ENCODE measurements around the gene MED7.
"Not testable (repeated sequence)": the region's sequence is repeated elsewhere in the genome, so short reads cannot be mapped to it uniquely, and the experiment has no call there.

Gene MED7

GRCh38 chr5:157142317-157143126 is at the start of gene MED7:
TSS of gene MED7 (minus strand) at chr5:157142865. CDS start at chr5:157139431, 3,434 bp downstream.
- Histone ChIP-seq H3K36me3 (peaks cover 27% of the 10 kb centered on the region), H3K9me3 (ENCODE audit: severe bottlenecking) (no peaks in the 10 kb centered on the region), H3K27me3 (ENCODE audit: insufficient read depth, low read depth, severe bottlenecking) (no peaks in the 10 kb centered on the region), H3K4me3 (ENCODE audit: low read depth, low read length) (peak within 1 kb of the TSS; percentile 72), H3K27ac (peak within 1 kb of the TSS; percentile 97)
- no peak for TF ChIP-seq CTCF (IDR thresholded peaks at IDR 0.05; ENCODE audit: low read depth, low read length)
- DNase-seq: peak; percentile 97

GRCh38 chr5:157189223-157189622 is 46.6 kb upstream of the MED7 start:
- Histone ChIP-seq H3K36me3 (no peaks in the 10 kb centered on the region), H3K27ac (no peak overlapping the region), H3K27me3 (ENCODE audit: insufficient read depth, low read depth, severe bottlenecking) (no peaks in the 10 kb centered on the region), H3K9me3 (ENCODE audit: severe bottlenecking) (no peaks in the 10 kb centered on the region), H3K4me3 (ENCODE audit: low read depth, low read length) (no peak overlapping the region)
- TF ChIP-seq CTCF (IDR thresholded peaks at IDR 0.05; ENCODE audit: low read depth, low read length): no peak
- DNase-seq: no peak

- no peak overlapping the region for H3K4me3 ChIP-seq (ENCODE audit: low read depth, low read length)
These were observed 45.6 kb upstream of the MED7 start for GRCh38 chr5:157188270-157188669.

GRCh38 chr5:157187046-157187754 is 44.5 kb upstream of the MED7 start:
- H3K27ac ChIP-seq: no peak overlapping the region
- no peaks in the 10 kb centered on the region for H3K9me3 ChIP-seq (ENCODE audit: severe bottlenecking)
- H3K36me3 ChIP-seq: no peaks in the 10 kb centered on the region
- TF ChIP-seq CTCF (IDR thresholded peaks at IDR 0.05; ENCODE audit: low read depth, low read length): no peak
- no peak overlapping the region for H3K4me3 ChIP-seq (ENCODE audit: low read depth, low read length)
- H3K27me3 ChIP-seq (ENCODE audit: insufficient read depth, low read depth, severe bottlenecking): no peaks in the 10 kb centered on the region
- DNase-seq: no peak

More at GRCh38 chr5:157188270-157188669, 45.6 kb upstream of the MED7 start:
- Histone ChIP-seq H3K9me3 (ENCODE audit: severe bottlenecking) (no peaks in the 10 kb centered on the region), H3K36me3 (no peaks in the 10 kb centered on the region), H3K27ac (no peak overlapping the region), H3K27me3 (ENCODE audit: insufficient read depth, low read depth, severe bottlenecking) (no peaks in the 10 kb centered on the region)
- TF ChIP-seq CTCF (IDR thresholded peaks at IDR 0.05; ENCODE audit: low read depth, low read length): no peak
- DNase-seq: no peak

GRCh38 chr5:157186309-157187045 is 43.8 kb upstream of the MED7 start:
- DNase-seq: no peak
- Histone ChIP-seq H3K9me3 (ENCODE audit: severe bottlenecking) (no peaks in the 10 kb centered on the region), H3K4me3 (ENCODE audit: low read depth, low read length) (no peak overlapping the region), H3K27ac (no peak overlapping the region), H3K36me3 (no peaks in the 10 kb centered on the region), H3K27me3 (ENCODE audit: insufficient read depth, low read depth, severe bottlenecking) (no peaks in the 10 kb centered on the region)
- TF ChIP-seq CTCF (IDR thresholded peaks at IDR 0.05; ENCODE audit: low read depth, low read length): no peak

GRCh38 chr5:157185122-157185521 is 42.5 kb upstream of the MED7 start:
- H3K27me3 ChIP-seq (ENCODE audit: insufficient read depth, low read depth, severe bottlenecking); H3K27ac ChIP-seq; H3K9me3 ChIP-seq (ENCODE audit: severe bottlenecking); DNase-seq; H3K36me3 ChIP-seq; H3K4me3 ChIP-seq (ENCODE audit: low read depth, low read length): not testable (repeated sequence)

Data from WERI-Rb-1 (cell line).